Activated gamma-delta T cell treated with anti-CD3 and anti-CD28 coated beads, Interleukin-2, amount 50 U/mL, for 16 hours (primary cell): ENCODE data around the gene ATM.
"Not testable (repeated sequence)": the region's sequence is repeated elsewhere in the genome, so short reads cannot be mapped to it uniquely, and the experiment has no call there.

Experiments
- DNase-seq: peaks from one replicate; pipeline ENCODE4 v3.0.0-alpha.2; 2020; ENCODE audit warnings: low read depth

ATM gene

DNA sequence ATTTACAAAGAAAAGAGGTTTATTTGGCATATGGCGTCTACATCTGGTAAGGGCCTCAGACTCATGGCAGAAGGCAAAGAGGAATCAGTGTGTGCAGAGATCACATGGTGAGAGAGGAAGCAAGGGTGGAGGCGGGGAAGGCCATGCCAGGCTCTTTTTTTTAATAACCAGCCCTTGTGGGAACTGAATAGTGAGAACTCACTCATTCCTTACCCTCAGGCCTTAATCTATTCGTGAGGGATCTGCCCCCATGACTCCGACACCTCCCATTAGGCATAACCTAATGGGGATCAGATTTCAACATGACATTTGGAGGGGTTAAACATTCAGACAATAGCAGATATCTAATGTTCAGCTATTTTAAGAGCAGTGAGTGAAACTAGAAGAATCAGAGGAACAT, 55.7 kb downstream of the ATM start:
- no peak for DNase-seq

GRCh38 chr11:108278954-108279353, 56.1 kb downstream of the ATM start:
- DNase-seq = no peak

DNA sequence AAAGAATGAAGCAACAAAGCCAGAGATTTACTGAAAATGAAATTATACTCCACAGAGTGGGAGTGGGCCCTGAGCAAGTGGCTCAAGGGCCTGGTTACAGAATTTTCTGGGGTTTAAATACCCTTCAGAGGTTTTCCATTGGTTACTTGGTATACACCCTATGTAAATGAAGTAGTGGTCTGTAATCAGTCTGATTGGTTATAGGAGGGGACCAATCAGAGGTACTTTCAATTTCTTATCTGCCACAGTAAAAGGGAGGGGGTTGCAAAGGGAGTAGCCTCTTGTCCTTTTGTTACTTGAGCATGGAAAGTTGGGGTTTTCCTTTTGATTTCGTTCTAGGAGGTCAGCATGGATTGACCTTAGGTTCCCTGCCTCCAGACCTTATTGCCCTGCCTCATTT, 63.5 kb downstream of the ATM start:
- DNase-seq = no peak

GRCh38 chr11:108286956-108287355, 64.1 kb downstream of the ATM start:
- DNase-seq = no peak

DNA sequence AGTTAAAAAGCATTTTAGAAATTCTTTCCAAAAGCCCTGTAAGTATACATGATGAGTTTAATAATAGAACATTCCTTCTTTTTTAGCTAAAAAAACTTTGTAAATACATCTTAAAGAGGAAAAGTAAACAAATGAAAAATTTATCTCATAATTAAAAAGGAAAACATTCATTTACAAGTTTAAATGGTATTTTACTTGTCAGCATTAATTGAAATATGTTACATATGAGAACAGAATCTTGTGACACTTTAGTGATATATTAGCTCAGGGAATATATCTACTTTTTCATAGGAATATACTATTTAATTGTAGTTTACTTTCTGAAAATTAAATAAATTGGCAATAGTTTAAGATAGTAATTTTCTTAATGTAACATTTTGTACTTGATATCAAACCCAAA, 66.2 kb downstream of the ATM start:
- DNase-seq = not testable (repeated sequence)

DNA sequence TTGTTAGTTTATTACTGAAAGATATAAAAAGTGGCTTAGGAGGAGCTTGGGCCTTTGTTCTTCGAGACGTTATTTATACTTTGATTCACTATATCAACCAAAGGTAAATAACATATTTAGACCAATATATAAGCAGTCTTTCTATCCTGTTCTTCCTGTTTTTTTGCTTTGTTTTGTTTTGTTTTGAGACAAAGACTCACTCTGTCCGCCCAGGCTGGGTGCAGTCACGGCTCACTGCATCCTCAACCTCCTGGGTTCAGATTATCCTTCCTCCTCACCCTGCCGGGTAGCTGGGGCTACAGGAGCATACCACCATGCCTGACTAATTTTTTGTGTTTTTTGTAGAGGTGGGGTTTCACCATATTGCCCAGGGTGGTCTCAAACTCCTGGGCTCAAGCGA, 66.8 kb downstream of the ATM start:
- no peak for DNase-seq

- no peak for DNase-seq
Measured at GRCh38 chr11:108293229-108293628, 70.4 kb downstream of the ATM start.

DNA sequence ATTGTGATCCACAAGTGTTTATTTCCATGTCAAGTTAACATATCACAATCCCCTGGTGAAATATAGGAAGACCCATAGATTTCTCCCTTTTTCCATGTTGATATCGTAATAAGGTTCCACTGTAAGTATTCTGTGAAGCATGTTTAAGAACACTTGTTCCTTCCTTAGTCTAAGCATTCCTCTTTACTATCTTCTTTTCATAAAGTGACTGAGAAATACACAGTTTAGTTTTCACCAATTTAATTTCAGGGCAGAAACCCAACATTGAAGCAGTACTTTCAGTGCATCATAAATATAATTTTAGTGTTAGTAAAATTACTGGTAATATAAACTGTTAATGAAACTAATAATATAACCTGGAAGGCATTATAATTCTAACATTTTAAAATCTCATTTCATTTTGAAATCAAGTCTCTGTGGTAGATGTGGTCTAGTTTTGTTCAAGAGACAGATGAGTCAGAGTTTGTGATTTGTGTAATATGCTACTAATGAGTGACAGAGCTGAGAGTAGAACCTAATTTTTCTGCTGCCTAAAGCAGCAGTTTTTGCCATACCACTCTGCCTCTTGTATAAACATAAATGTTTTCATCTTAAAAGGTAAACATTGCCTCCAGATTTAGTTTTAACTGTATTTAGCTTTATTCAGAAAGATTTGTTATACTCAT, 79.4 kb downstream of the ATM start:
- DNase-seq = no peak

- no peak for DNase-seq
Measured at GRCh38 chr11:108307751-108308150, 84.9 kb downstream of the ATM start.

DNA sequence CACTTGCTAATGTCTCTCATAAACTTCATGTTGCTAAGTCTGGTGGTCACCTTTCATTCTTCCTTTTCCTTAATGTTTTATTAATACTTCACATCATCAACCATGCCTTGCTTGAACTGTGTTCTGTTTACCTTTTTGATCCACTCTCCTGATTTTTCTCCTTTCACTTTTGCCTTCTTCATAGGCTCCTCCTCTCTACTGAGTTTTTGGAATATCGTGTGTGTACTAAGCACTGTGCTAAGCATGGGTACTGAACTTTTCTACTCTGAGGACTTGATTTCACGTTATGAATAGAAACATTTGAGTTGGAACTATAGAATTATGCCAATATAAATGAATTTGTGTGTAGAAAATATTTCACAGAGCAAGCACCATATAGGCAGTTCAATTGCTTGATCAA, 90.6 kb downstream of the ATM start:
- no peak for DNase-seq

GRCh38 chr11:108316061-108316460, 93.2 kb downstream of the ATM start:
- DNase-seq = no peak

- DNase-seq = no peak
Measured at GRCh38 chr11:108319541-108320145, 96.8 kb downstream of the ATM start.

GRCh38 chr11:108322666-108323065, 99.8 kb downstream of the ATM start:
- DNase-seq = no peak

- no peak for DNase-seq
Measured at GRCh38 chr11:108324587-108324986, 101.7 kb downstream of the ATM start.

DNA sequence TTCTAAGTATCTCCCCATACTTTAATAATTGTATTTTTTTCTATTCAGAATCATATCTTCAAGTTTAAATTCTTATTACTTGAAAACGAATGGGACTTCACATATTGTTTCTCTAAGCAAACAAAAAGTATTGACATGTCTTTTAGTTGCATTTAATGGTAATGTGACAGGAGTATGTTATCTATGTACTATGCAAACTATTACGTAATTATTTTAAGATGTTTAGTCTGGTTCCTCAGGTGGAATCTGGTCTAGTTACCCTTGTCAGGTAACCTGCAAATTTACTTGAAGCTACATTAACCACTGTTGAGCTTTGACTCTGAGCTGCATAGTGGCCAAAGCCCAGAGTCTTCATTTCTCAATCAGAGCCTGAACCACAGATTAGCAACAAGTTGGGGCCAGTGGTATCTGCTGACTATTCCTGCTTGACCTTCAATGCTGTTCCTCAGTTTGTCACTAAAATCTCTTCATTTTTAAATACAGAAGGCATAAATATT, 110.6 kb downstream of the ATM start:
- DNase-seq = no peak

- no peak for DNase-seq
Measured at GRCh38 chr11:108338750-108339149, 115.9 kb downstream of the ATM start.

DNA sequence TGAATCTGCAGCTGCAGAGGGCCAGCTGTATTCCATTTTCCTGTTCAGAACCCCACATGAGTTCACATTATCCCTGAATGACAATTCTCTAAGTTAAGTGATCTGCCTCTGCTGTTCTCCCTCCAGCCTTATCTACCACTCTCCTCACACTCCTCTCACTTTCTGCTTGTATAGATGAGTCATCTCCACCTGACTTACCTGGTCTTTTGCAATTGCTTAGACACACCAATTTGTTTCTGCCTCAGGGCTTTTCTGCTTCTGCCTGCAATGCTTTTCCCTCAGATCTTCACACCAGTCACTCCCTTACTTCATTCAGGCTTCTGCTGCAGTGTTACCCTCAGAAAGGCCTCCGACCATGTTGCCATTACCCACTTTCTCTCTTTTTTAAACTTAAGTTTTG, 118.1 kb downstream of the ATM start:
- DNase-seq = no peak

- DNase-seq = no peak
Measured at GRCh38 chr11:108341654-108342053, 118.8 kb downstream of the ATM start.

DNA sequence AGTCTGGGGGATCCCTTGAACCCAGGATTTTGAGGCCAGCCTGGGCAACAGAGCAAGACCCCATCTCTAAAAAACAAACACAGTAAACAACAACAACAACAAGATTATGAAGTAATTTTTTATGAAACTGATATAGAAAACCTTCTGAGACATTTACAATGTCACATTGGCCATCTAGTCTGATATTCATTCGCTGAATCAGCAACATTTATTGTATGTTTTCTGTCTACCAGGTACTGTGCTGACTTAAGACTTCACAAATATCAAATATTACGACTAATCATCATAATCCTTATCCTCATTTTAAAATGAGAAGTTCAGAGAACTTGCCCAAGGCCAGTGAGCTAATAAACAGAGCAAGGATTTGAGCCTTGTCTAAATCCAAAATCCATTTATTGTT, 120.8 kb downstream of the ATM start:
- DNase-seq = no peak

- no peak for DNase-seq
Measured at GRCh38 chr11:108345767-108346166, 122.9 kb downstream of the ATM start.

GRCh38 chr11:108346451-108346850, 123.6 kb downstream of the ATM start:
- no peak for DNase-seq

- no peak for DNase-seq
Measured at GRCh38 chr11:108351468-108351867, 128.6 kb downstream of the ATM start.

DNA sequence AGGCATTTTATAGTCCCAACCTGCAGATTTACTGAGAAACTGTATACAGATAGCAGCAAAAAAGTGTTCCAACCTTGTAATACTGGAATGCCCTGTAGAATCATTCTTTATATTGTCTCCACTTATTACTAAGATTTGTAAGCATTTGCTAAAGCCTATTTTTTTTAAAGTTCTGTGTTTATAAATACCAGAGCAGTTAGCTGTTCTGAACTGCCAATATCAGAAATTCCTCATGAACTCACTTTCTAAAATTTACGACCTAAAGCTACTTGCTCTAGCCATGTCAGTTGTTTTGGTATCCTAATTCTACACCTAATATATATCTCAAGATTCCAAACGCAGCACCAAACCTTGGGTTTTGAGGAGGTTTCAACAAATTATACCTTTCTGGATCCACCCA, 141.3 kb downstream of the ATM start:
- DNase-seq = no peak

- no peak for DNase-seq
Measured at GRCh38 chr11:108368134-108368533, 145.3 kb downstream of the ATM start.
